GM23338 (cell line): Measurements from ENCODE around the gene TP73. TPM values are rescaled to one million over a fixed set of nuclear protein-coding genes. Genes with fewer than 3 reads are reported as not detected.
A peak's percentile ranks its signal among the peaks of the same experiment; 100 is the strongest.
"Not testable (repeated sequence)": the region's sequence is repeated elsewhere in the genome, so short reads cannot be mapped to it uniquely, and the experiment has no call there.

Experiments
- ATAC-seq: fragments of 200-7000 bp; cut with Tn5 transposase; 3 replicates; pipeline ENCODE4 v1.9.1; 2020
- DNase-seq: peaks from one replicate; pipeline ENCODE4 v3.0.0-alpha.2; 2015; ENCODE audit warnings: low spot score
- H2AFZ ChIP-seq: fragments of 200-600 bp; sonication (generic); 2 replicates; pipeline ENCODE4 v1.8.0; 2016; ENCODE audit warnings: antibody characterized with exemption, mild to moderate bottlenecking, moderate library complexity
- H3F3A ChIP-seq: fragments of 200-600 bp; sonication (generic); replicated peaks from 2 replicates; pipeline ENCODE4 v1.8.0; 2017; ENCODE audit warnings: antibody characterized with exemption, mixed run types, low read depth
- H3K27ac ChIP-seq: fragments of 200-600 bp; sonication (generic); 2 replicates; pipeline ENCODE4 v1.6.1; 2016; ENCODE audit warnings: low read depth
- H3K27me3 ChIP-seq: fragments of 200-600 bp; sonication (generic); 2 replicates; pipeline ENCODE4 v1.8.0; 2016; ENCODE audit warnings: mild to moderate bottlenecking, mixed run types, moderate library complexity; ENCODE audit not compliant: insufficient read depth
- H3K36me3 ChIP-seq: fragments of 200-600 bp; sonication (generic); 2 replicates; pipeline ENCODE4 v1.8.0; 2016; ENCODE audit warnings: mild to moderate bottlenecking; ENCODE audit not compliant: insufficient read depth
- H3K4me1 ChIP-seq: fragments of 200-600 bp; sonication (generic); 2 replicates; pipeline ENCODE4 v1.8.0; 2016; ENCODE audit warnings: mild to moderate bottlenecking, moderate library complexity; ENCODE audit not compliant: insufficient read depth
- H3K4me2 ChIP-seq: fragments of 200-600 bp; sonication (generic); 2 replicates; pipeline ENCODE4 v1.7.1; 2017; ENCODE audit warnings: mixed run types
- H3K4me3 ChIP-seq: fragments of 200-600 bp; sonication (generic); 2 replicates; pipeline ENCODE4 v1.6.1; 2016; ENCODE audit warnings: mixed run types
- H3K79me2 ChIP-seq: fragments of 200-600 bp; sonication (generic); replicated peaks from 2 replicates; pipeline ENCODE4 v1.8.0; 2017; ENCODE audit warnings: mild to moderate bottlenecking; ENCODE audit not compliant: insufficient read depth
- H3K9me2 ChIP-seq: fragments of 200-600 bp; sonication (generic); 2 replicates; pipeline ENCODE4 v1.8.0; 2017; ENCODE audit not compliant: insufficient read depth
- H4K20me1 ChIP-seq: fragments of 200-600 bp; sonication (generic); replicated peaks from 2 replicates; pipeline ENCODE4 v1.8.0; 2017; ENCODE audit warnings: mild to moderate bottlenecking; ENCODE audit not compliant: insufficient read depth
- H3K27ac Mint-ChIP-seq: 2 replicates; pipeline ENCODE4 v1.8.0; 2020; ENCODE audit warnings: inconsistent platforms, mild to moderate bottlenecking, moderate library complexity, mixed read lengths
- H3K27me3 Mint-ChIP-seq: 3 replicates; pipeline ENCODE4 v1.8.0; 2022; ENCODE audit warnings: low read depth, mild to moderate bottlenecking, moderate library complexity, mixed read lengths, inconsistent platforms; ENCODE audit not compliant: insufficient read depth, poor library complexity
- H3K36me3 Mint-ChIP-seq: 3 replicates; pipeline ENCODE4 v1.8.0; 2021; ENCODE audit warnings: low read depth, mild to moderate bottlenecking, inconsistent platforms, moderate library complexity, mixed read lengths
- H3K4me1 Mint-ChIP-seq: 3 replicates; pipeline ENCODE4 v1.8.0; 2020; ENCODE audit warnings: mild to moderate bottlenecking, inconsistent platforms, mixed read lengths
- H3K4me3 Mint-ChIP-seq: 3 replicates; pipeline ENCODE4 v1.8.0; 2021; ENCODE audit warnings: moderate library complexity, mild to moderate bottlenecking, inconsistent platforms, mixed read lengths
- H3K9me3 Mint-ChIP-seq: 3 replicates; pipeline ENCODE4 v1.8.0; 2020; ENCODE audit warnings: moderate library complexity, mild to moderate bottlenecking, inconsistent platforms, mixed read lengths
- CREB1 ChIP-seq: fragments of 250-450 bp; sonication (Bioruptor Pico); IDR thresholded peaks from 2 replicates; pipeline ENCODE4 v1.5.0; 2020; ENCODE audit warnings: low read depth, mild to moderate bottlenecking, moderate library complexity
- POLR2AphosphoS5 ChIP-seq: IDR thresholded peaks from 2 replicates; pipeline ENCODE4 v1.6.1; 2016; ENCODE audit warnings: antibody characterized with exemption, low read depth
- ZNF114 ChIP-seq: fragments of 250-450 bp; sonication (Bioruptor Pico); IDR thresholded peaks from 2 replicates; pipeline ENCODE4 v1.5.0; 2020; ENCODE audit warnings: mild to moderate bottlenecking, moderate library complexity
- ZNF331 ChIP-seq: fragments of 250-450 bp; sonication (Bioruptor Pico); IDR thresholded peaks from 2 replicates; pipeline ENCODE4 v1.5.0; 2020; ENCODE audit warnings: low read depth, mild to moderate bottlenecking, moderate library complexity
- polyA plus RNA-seq: library from polyadenylated mRNA; unstranded; fragments of >200 nt; fragmentation: Nextera tagmentation; extraction: Ambion mirVana; gene quantifications from 2 replicates; pipeline ENCODE4 v1.2.1, GENCODE V29; 2016
- total RNA-seq: library from RNA; depleted of rRNA; stranded (reverse); fragments of >200 nt; shearing (Covaris generic); gene quantifications from 2 replicates; pipeline ENCODE4 v1.2.3, GENCODE V29; 2014
- TF ChIP-seq, protein P1 (sequence below), 2 experiments: fragments of 200-600 bp in 1 of 2; sonication (generic) in 1 of 2; conservative IDR thresholded peaks; 2 replicates each; pipeline versions ENCODE4 v1.5.1 to v1.6.1; 2016 to 2017; ENCODE audit warnings: antibody characterized with exemption in 2 of 2, low read depth in 2 of 2, mild to moderate bottlenecking in 2 of 2, moderate library complexity in 1 of 2
- TF ChIP-seq, protein P2 (sequence below): fragments of 250-450 bp; sonication (Bioruptor Pico); IDR thresholded peaks from 2 replicates; pipeline ENCODE4 v1.5.0; 2020; ENCODE audit warnings: mild to moderate bottlenecking, moderate library complexity

The TP73 gene
- total and polyA plus RNA-seq, 2 experiments from 2014 or later, result 1.4 to 3.4 TPM

DNA sequence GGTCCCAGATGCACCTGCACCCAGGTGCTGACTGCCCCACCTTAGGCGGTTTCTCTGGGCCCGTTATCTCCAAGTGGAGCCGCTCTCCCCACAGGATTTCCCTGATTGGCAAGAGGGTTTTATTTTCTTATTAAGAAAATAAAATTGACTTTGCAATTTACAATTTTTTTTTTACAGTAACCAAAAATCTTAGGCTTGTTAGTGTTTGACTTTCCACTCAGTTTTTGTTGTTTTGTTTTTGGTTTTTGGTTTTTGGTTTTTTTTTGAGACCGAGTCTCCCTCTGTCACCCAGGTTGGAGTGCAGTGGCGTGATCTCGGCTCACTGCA, 95.2 kb downstream of the TP73 start:
- no peak for TF ChIP-seq CREB1 (CRISPR knock-in tag)
- TF ChIP-seq POLR2AphosphoS5, result no peak
- TF ChIP-seq, protein P1, sequence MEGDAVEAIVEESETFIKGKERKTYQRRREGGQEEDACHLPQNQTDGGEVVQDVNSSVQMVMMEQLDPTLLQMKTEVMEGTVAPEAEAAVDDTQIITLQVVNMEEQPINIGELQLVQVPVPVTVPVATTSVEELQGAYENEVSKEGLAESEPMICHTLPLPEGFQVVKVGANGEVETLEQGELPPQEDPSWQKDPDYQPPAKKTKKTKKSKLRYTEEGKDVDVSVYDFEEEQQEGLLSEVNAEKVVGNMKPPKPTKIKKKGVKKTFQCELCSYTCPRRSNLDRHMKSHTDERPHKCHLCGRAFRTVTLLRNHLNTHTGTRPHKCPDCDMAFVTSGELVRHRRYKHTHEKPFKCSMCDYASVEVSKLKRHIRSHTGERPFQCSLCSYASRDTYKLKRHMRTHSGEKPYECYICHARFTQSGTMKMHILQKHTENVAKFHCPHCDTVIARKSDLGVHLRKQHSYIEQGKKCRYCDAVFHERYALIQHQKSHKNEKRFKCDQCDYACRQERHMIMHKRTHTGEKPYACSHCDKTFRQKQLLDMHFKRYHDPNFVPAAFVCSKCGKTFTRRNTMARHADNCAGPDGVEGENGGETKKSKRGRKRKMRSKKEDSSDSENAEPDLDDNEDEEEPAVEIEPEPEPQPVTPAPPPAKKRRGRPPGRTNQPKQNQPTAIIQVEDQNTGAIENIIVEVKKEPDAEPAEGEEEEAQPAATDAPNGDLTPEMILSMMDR (conservative IDR thresholded peaks at IDR 0.05; ENCODE audit: low read depth in 2 of 2), result no peak
- no peak for TF ChIP-seq ZNF114 (CRISPR knock-in tag)
- no peak for TF ChIP-seq ZNF331 (CRISPR knock-in tag)
- H3K4me1 Mint-ChIP-seq, result peaks cover 28% of the 10 kb centered on the region
- H3K27ac Mint-ChIP-seq, result no peak overlapping the region
- H3F3A ChIP-seq, result 0 out of 2 replicates have a peak, but pooled peaks cover 8% of the 10 kb centered on the region
- peaks cover 34% of the 10 kb centered on the region for H3K79me2 ChIP-seq
- H3K4me3 ChIP-seq, result no peak overlapping the region
- no peaks in the 10 kb centered on the region for H3K9me3 Mint-ChIP-seq
- DNase-seq (no peak), ATAC-seq (no peak)
- no peak overlapping the region for H2AFZ ChIP-seq
- no peaks in the 10 kb centered on the region for H3K36me3 ChIP-seq
- H3K27ac ChIP-seq, result no peak overlapping the region
- H4K20me1 ChIP-seq, result peaks cover 12% of the 10 kb centered on the region
- peaks cover 21% of the 10 kb centered on the region for H3K36me3 Mint-ChIP-seq
- peaks cover 13% of the 10 kb centered on the region; the same call in 1 of the 2 replicates for H3K4me1 ChIP-seq
- peaks cover 20% of the 10 kb centered on the region for H3K27me3 Mint-ChIP-seq
- H3K4me2 ChIP-seq, result peak overlapping the region; percentile 94; the same call in 1 of the 2 replicates
- H3K9me2 ChIP-seq, result no peaks in the 10 kb centered on the region
- H3K27me3 ChIP-seq, result no peaks in the 10 kb centered on the region
- H3K4me3 Mint-ChIP-seq, result peak overlapping the region; percentile 56

DNA sequence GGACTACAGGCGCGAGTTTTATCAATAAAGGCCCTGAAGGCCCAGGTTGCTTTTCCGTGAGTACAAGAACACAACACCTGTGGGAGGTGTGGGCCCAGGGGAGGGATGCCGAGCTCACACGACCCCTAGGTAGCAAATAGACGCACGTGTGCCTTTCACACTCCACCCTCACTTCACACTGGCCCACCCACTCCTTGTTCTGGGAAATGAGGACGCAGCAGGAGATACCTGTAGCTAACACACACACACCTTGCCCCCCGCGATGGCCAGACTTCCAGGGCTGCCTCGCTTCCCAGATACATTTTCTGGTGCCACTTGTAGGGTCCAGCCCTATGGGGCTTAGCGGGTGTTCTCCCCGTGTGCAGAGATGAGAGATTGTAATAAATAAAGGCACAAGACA, 95.6 kb downstream of the TP73 start:
- Mint-ChIP-seq H3K27ac (no peak overlapping the region), H3K27me3 (peaks cover 20% of the 10 kb centered on the region), H3K4me1 (peaks cover 28% of the 10 kb centered on the region), H3K4me3 (peak overlapping the region; percentile 56; the same call in 1 of the 3 replicates), H3K36me3 (peaks cover 17% of the 10 kb centered on the region; the same call in 2 of the 3 replicates), H3K9me3 (no peaks in the 10 kb centered on the region)
- Histone ChIP-seq H3K4me3 (no peak overlapping the region), H3K4me1 (peaks cover 13% of the 10 kb centered on the region; the same call in 1 of the 2 replicates), H3K9me2 (no peaks in the 10 kb centered on the region), H2AFZ (no peak overlapping the region), H3K27me3 (no peaks in the 10 kb centered on the region), H3K79me2 (peaks cover 33% of the 10 kb centered on the region), H3K36me3 (no peaks in the 10 kb centered on the region), H4K20me1 (peaks cover 12% of the 10 kb centered on the region; the same call in 1 of the 2 replicates), H3K27ac (no peak overlapping the region), H3K4me2 (no peak overlapping the region), H3F3A (0 out of 2 replicates have a peak, but pooled peaks cover 8% of the 10 kb centered on the region)
- TF ChIP-seq, protein P2, sequence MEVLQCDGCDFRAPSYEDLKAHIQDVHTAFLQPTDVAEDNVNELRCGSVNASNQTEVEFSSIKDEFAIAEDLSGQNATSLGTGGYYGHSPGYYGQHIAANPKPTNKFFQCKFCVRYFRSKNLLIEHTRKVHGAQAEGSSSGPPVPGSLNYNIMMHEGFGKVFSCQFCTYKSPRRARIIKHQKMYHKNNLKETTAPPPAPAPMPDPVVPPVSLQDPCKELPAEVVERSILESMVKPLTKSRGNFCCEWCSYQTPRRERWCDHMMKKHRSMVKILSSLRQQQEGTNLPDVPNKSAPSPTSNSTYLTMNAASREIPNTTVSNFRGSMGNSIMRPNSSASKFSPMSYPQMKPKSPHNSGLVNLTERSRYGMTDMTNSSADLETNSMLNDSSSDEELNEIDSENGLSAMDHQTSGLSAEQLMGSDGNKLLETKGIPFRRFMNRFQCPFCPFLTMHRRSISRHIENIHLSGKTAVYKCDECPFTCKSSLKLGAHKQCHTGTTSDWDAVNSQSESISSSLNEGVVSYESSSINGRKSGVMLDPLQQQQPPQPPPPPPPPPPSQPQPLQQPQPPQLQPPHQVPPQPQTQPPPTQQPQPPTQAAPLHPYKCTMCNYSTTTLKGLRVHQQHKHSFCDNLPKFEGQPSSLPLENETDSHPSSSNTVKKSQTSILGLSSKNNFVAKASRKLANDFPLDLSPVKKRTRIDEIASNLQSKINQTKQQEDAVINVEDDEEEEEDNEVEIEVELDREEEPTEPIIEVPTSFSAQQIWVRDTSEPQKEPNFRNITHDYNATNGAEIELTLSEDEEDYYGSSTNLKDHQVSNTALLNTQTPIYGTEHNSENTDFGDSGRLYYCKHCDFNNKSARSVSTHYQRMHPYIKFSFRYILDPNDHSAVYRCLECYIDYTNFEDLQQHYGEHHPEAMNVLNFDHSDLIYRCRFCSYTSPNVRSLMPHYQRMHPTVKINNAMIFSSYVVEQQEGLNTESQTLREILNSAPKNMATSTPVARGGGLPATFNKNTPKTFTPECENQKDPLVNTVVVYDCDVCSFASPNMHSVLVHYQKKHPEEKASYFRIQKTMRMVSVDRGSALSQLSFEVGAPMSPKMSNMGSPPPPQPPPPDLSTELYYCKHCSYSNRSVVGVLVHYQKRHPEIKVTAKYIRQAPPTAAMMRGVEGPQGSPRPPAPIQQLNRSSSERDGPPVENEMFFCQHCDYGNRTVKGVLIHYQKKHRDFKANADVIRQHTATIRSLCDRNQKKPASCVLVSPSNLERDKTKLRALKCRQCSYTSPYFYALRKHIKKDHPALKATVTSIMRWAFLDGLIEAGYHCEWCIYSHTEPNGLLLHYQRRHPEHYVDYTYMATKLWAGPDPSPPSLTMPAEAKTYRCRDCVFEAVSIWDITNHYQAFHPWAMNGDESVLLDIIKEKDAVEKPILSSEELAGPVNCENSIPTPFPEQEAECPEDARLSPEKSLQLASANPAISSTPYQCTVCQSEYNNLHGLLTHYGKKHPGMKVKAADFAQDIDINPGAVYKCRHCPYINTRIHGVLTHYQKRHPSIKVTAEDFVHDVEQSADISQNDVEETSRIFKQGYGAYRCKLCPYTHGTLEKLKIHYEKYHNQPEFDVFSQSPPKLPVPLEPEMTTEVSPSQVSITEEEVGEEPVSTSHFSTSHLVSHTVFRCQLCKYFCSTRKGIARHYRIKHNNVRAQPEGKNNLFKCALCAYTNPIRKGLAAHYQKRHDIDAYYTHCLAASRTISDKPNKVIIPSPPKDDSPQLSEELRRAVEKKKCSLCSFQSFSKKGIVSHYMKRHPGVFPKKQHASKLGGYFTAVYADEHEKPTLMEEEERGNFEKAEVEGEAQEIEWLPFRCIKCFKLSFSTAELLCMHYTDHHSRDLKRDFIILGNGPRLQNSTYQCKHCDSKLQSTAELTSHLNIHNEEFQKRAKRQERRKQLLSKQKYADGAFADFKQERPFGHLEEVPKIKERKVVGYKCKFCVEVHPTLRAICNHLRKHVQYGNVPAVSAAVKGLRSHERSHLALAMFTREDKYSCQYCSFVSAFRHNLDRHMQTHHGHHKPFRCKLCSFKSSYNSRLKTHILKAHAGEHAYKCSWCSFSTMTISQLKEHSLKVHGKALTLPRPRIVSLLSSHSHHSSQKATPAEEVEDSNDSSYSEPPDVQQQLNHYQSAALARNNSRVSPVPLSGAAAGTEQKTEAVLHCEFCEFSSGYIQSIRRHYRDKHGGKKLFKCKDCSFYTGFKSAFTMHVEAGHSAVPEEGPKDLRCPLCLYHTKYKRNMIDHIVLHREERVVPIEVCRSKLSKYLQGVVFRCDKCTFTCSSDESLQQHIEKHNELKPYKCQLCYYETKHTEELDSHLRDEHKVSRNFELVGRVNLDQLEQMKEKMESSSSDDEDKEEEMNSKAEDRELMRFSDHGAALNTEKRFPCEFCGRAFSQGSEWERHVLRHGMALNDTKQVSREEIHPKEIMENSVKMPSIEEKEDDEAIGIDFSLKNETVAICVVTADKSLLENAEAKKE (CRISPR knock-in tag), result no peak
- TF ChIP-seq CREB1 (CRISPR knock-in tag) (no peak), ZNF114 (CRISPR knock-in tag) (no peak)
- DNase-seq (no peak), ATAC-seq (no peak)

DNA sequence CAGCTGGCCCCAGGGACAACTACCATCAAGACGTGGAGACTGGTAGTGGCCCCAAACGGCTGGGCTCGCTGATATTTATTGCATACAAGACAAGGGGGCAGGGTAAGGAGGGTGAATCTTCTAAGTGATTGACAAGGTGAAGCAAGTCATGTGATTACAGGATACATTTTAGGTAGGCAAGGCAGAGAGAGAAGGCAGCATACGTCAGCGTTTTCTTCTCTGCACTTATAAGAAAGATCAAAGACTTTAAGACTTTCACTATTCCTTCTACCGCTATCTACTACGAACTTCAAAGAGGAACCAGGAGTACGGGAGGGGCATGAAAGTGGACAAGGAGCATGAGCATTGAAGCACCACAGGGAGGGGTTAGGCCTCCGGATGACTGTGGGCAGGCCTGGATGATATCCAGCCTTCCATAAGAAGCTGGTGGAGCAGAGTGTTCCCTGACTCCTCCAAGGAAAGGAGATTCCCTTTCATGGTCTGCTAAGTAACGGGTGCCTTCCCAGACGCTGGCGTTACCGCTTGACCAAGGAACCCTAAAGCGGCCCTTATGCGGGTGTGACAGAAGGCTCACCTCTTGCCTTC, 96.1 kb downstream of the TP73 start:
- H3K79me2 ChIP-seq, result peaks cover 27% of the 10 kb centered on the region
- not testable (repeated sequence) for H3K36me3 ChIP-seq, DNase-seq, H3K27ac ChIP-seq, ATAC-seq, H3K27me3 ChIP-seq, H3K9me2 ChIP-seq, H4K20me1 ChIP-seq, H3K9me3 Mint-ChIP-seq, H2AFZ ChIP-seq, H3K27ac Mint-ChIP-seq, H3F3A ChIP-seq, H3K4me3 Mint-ChIP-seq, H3K4me2 ChIP-seq, H3K4me3 ChIP-seq
- peaks cover 13% of the 10 kb centered on the region; the same call in 2 of the 3 replicates for H3K36me3 Mint-ChIP-seq
- H3K4me1 ChIP-seq, result peaks cover 13% of the 10 kb centered on the region; the same call in 1 of the 2 replicates
- H3K4me1 Mint-ChIP-seq, result peaks cover 25% of the 10 kb centered on the region
- H3K27me3 Mint-ChIP-seq, result peaks cover 20% of the 10 kb centered on the region
